Type B pancreatic cell (in vitro differentiated cells): ENCODE data around the gene MRTFA. TPM values are rescaled to one million over a fixed set of nuclear protein-coding genes. Genes with fewer than 3 reads are reported as not detected.
"Not testable (repeated sequence)": the region's sequence is repeated elsewhere in the genome, so short reads cannot be mapped to it uniquely, and the experiment has no call there.

ENCODE experiments used
- DNase-seq: peaks from one replicate; pipeline ENCODE4 v3.0.0; 2021; ENCODE audit warnings: mixed read lengths; ENCODE audit not compliant: unreplicated experiment; ENCODE audit errors: extremely low spot score
- H3K27ac Mint-ChIP-seq: 2 replicates; pipeline ENCODE4 v1.8.0; 2021; ENCODE audit warnings: mild to moderate bottlenecking, mixed read lengths
- H3K27me3 Mint-ChIP-seq: 2 replicates; pipeline ENCODE4 v1.8.0; 2021; ENCODE audit warnings: mixed read lengths
- H3K36me3 Mint-ChIP-seq: 2 replicates; pipeline ENCODE4 v1.8.0; 2021; ENCODE audit warnings: mixed read lengths
- H3K4me1 Mint-ChIP-seq: one replicate; pipeline ENCODE4 v1.8.0; 2021; ENCODE audit warnings: mixed read lengths; ENCODE audit not compliant: unreplicated experiment
- H3K4me3 Mint-ChIP-seq: 2 replicates; pipeline ENCODE4 v1.8.0; 2021; ENCODE audit warnings: mild to moderate bottlenecking, mixed read lengths
- H3K9me3 Mint-ChIP-seq: 2 replicates; pipeline ENCODE4 v1.8.0; 2021; ENCODE audit warnings: mixed read lengths
- CTCF ChIP-seq: fragments of 200-600 bp; sonication (generic); conservative IDR thresholded peaks from 2 replicates; pipeline ENCODE4 v1.5.0; 2021; ENCODE audit warnings: antibody characterized with exemption, mild to moderate bottlenecking
- total RNA-seq: library from RNA; stranded (reverse); gene quantifications from 2 replicates; pipeline ENCODE4 v1.2.1, GENCODE V29; 2021; ENCODE audit warnings: low replicate concordance

The MRTFA gene
- total RNA-seq, 1 donor from 2014 or later, result 49.8 TPM

DNA sequence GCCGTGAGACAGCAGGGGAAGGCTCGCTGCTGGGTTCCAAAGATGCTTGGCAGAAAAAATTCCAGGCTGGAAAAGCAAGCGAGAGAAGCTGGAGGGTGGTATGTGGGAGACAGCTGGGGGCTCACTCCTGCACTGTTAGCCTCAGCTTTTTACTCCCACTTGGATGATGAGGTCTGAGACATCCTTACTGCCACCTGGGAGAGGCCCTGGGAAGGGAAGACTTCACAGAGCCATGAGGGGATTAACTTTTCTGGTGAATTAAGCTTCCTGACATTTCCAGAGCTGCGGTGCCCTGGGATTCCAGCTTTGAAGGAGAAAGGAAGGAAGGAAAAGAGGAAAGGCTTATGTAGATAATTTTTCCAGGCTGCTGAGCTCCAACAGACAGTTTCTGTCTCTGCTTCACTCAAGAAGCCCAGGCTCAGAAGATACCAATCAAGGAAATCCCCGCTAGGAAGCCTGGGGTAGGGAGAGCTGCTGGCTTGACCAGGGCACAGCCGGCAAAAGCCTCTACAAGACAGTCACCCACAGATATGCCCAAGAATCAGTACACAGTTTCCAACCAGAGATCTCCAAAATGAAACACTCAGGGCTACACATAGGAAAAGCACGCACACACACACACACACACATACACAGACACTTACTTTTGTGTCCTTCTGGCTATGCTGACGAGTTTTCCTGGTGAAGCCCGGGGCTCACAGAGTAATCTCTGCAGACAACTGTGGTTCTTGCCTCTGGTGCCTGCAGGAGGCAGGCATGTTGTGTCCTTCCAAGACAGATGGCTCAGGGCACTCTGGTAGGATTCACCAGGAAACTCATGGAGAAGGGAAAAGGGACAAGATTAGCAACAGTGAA is 43.7 kb upstream of the MRTFA start:
- DNase-seq, result no peak
- Mint-ChIP-seq H3K27me3 (peaks cover 30% of the 10 kb centered on the region), H3K4me3 (peak overlapping the region; percentile 85), H3K9me3 (no peaks in the 10 kb centered on the region), H3K36me3 (no peaks in the 10 kb centered on the region), H3K27ac (peak overlapping the region; percentile 75), H3K4me1 (peaks cover 42% of the 10 kb centered on the region)
- peak; percentile 16 for TF ChIP-seq CTCF

- no peak for DNase-seq
- Mint-ChIP-seq H3K27ac (peak within 1 kb of the TSS; percentile 75), H3K4me3 (peak within 1 kb of the TSS; percentile 85), H3K27me3 (peaks cover 30% of the 10 kb centered on the region), H3K36me3 (no peaks in the 10 kb centered on the region), H3K4me1 (peaks cover 42% of the 10 kb centered on the region), H3K9me3 (no peaks in the 10 kb centered on the region)
- no peak for TF ChIP-seq CTCF
Measured at GRCh38 chr22:40679249-40679963, 42.9 kb upstream of the MRTFA start, which contains the start of gene MCHR1. Gene MCHR1 (plus strand): TSS chr22:40679484. CDS start chr22:40679653, 169 bp downstream.

DNA sequence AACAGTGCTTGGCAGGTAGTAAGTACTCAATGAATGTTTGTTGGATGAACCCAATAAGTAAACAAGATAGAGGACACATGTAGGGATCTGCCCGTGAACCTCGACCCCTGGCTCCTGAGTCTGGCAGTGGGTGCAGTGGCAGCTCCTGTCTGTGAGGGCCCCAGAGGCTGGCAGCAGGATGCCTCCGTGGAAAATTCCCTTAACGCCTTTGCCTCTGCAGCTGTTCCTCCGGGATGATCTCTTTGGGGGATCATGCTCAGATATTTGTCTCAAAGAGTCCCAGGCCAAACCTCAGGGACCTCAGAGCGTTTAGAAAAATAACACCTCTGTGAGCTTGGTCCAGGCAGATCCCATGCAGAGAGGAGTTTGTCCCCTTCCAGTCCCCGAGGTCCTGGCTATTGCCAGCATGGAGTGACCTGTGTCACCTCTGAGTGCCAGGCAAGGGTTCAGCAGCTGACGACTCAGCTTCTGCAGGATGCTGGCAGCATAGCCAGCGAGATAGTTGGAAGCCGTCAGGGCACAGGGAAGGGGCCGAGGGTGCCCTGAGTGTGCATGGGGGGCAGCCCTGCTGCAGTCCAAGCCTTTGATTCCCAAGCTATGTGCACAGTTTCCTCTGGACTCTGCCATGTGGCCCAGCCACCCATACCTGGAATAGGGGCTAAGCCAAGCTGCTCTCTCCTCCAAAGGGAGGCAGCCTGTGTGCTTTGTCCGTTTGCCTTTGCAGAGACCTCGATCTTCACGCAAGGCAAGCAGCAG is 42.2 kb upstream of the MRTFA start:
- Mint-ChIP-seq H3K27me3 (peaks cover 30% of the 10 kb centered on the region), H3K4me3 (peak overlapping the region; percentile 85), H3K9me3 (no peaks in the 10 kb centered on the region), H3K27ac (no peak overlapping the region), H3K36me3 (no peaks in the 10 kb centered on the region), H3K4me1 (peaks cover 42% of the 10 kb centered on the region)
- no peak for TF ChIP-seq CTCF
- no peak for DNase-seq

DNA sequence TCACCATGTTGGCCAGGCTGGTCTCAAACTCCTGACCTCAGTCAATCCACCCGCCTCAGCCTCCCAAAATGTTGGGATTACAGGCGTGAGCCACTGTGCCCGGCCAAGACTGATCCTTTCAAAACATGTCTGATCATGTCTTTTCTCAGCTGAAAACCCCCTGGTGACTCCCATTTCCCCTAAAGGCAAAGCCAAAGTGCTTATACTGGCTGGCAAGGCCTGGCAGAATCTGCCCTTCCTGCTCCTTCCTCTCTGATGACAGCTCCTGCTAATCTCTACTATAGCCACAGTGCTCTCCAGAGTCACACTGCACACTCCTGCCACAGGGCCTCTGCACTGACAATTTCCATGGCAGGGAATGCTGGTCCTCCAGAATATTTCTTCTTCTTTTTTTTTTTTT is 40.1 kb upstream of the MRTFA start:
- no peaks in the 10 kb centered on the region for H3K36me3 Mint-ChIP-seq
- no peak overlapping the region for H3K27ac Mint-ChIP-seq
- no peak for TF ChIP-seq CTCF
- peaks cover 27% of the 10 kb centered on the region for H3K4me1 Mint-ChIP-seq
- H3K9me3 Mint-ChIP-seq, result no peaks in the 10 kb centered on the region
- H3K27me3 Mint-ChIP-seq, result peaks cover 26% of the 10 kb centered on the region
- DNase-seq, result no peak
- H3K4me3 Mint-ChIP-seq, result no peak overlapping the region

GRCh38 chr22:40676166-40676565 is 39.6 kb upstream of the MRTFA start:
- H3K36me3 Mint-ChIP-seq, DNase-seq, H3K27ac Mint-ChIP-seq, H3K9me3 Mint-ChIP-seq, H3K4me3 Mint-ChIP-seq: not testable (repeated sequence)
- Mint-ChIP-seq H3K4me1 (peaks cover 22% of the 10 kb centered on the region), H3K27me3 (peaks cover 23% of the 10 kb centered on the region)
